ENCODE results near the gene DHCR7. TPM values are rescaled to one million over a fixed set of nuclear protein-coding genes. Genes with fewer than 3 reads are reported as not detected.

The DHCR7 gene
- total and polyA plus RNA-seq, 2 experiments from 2014 or later = 13.6 to 15.7 TPM

DNA sequence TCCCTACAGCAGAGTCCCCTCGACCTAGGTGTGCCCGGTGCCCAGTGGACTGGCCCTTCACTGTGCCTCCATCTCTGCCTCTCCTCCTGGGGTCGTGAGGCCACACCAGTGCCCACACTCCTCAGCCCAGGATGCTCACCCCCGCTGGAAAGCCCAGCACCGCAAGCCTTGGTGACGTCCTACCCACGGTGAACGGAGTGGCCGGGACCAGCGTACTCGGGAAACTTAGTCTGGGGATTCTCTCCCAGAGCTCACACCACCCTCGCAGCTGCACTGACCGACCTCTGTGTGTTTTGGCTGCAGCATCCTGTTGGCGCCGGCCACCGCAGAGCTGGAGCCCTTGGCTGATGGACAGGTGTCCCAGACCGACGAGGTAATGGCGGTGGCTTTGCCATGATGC, 43.3 kb upstream of the DHCR7 start:
- Histone ChIP-seq H4K20me1 (ENCODE audit: insufficient read depth) (no peaks in the 10 kb centered on the region), H3K9me2 (ENCODE audit: insufficient read depth) (no peaks in the 10 kb centered on the region), H3K4me3 (no peak overlapping the region), H3K27me3 (replicated peaks; ENCODE audit: insufficient read depth) (no peaks in the 10 kb centered on the region), H3K9me3 (ENCODE audit: low read depth) (no peaks in the 10 kb centered on the region), H3K36me3 (ENCODE audit: low read depth) (no peaks in the 10 kb centered on the region; the same call in 1 of the 2 replicates), H3F3A (ENCODE audit: insufficient read depth) (no peaks in the 10 kb centered on the region), H3K79me2 (ENCODE audit: insufficient read depth) (no peaks in the 10 kb centered on the region), H3K4me1 (ENCODE audit: insufficient read depth) (no peaks in the 10 kb centered on the region), H3K9ac (no peak overlapping the region), H2AFZ (no peak overlapping the region), H3K4me2 (ENCODE audit: unreplicated experiment) (no peak overlapping the region), H3K27ac (no peak overlapping the region)
- in situ Hi-C loops (cut with MboI) = no loop called here
- no peak for DNase-seq
- TF ChIP-seq EZH2phosphoT487 (IDR thresholded peaks at IDR 0.05; ENCODE audit: insufficient read depth, low read depth) (no peak), EZH2 (IDR thresholded peaks at IDR 0.05; ENCODE audit: insufficient read depth, poor library complexity, severe bottlenecking) (no peak)
- 94 to 95% methylated on average over 18 to 19 of the region's 19 CpGs for WGBS, 2 experiments (ENCODE audit: low coverage in 1 of 2, low lambda C conversion rate in 2 of 2, missing lambda C conversion rate in 2 of 2)

GRCh38 chr11:71490731-71491390, 42.7 kb upstream of the DHCR7 start:
- Histone ChIP-seq H3K9ac (no peak overlapping the region), H3K4me1 (ENCODE audit: insufficient read depth) (no peaks in the 10 kb centered on the region), H3K27me3 (replicated peaks; ENCODE audit: insufficient read depth) (no peaks in the 10 kb centered on the region), H3K27ac (no peak overlapping the region), H3F3A (ENCODE audit: insufficient read depth) (no peaks in the 10 kb centered on the region), H4K20me1 (ENCODE audit: insufficient read depth) (no peaks in the 10 kb centered on the region), H3K4me3 (no peak overlapping the region), H3K4me2 (ENCODE audit: unreplicated experiment) (no peak overlapping the region), H3K9me2 (ENCODE audit: insufficient read depth) (no peaks in the 10 kb centered on the region), H3K79me2 (ENCODE audit: insufficient read depth) (no peaks in the 10 kb centered on the region), H3K36me3 (ENCODE audit: low read depth) (peaks cover 2% of the 10 kb centered on the region; the same call in 1 of the 2 replicates), H3K9me3 (ENCODE audit: low read depth) (no peaks in the 10 kb centered on the region), H2AFZ (no peak overlapping the region)
- DNase-seq = no peak
- in situ Hi-C loops (cut with MboI) = no loop called here
- 95 to 96% methylated on average over 27 of the region's 28 CpGs for WGBS, 2 experiments (ENCODE audit: low coverage in 1 of 2, low lambda C conversion rate in 2 of 2, missing lambda C conversion rate in 2 of 2)
- TF ChIP-seq EZH2phosphoT487 (IDR thresholded peaks at IDR 0.05; ENCODE audit: insufficient read depth, low read depth) (no peak), EZH2 (IDR thresholded peaks at IDR 0.05; ENCODE audit: insufficient read depth, poor library complexity, severe bottlenecking) (no peak)

- Histone ChIP-seq H3K79me2 (ENCODE audit: insufficient read depth) (no peaks in the 10 kb centered on the region), H3K4me1 (ENCODE audit: insufficient read depth) (no peaks in the 10 kb centered on the region), H2AFZ (no peak overlapping the region), H3K4me3 (no peak overlapping the region), H4K20me1 (ENCODE audit: insufficient read depth) (no peaks in the 10 kb centered on the region), H3K27me3 (replicated peaks; ENCODE audit: insufficient read depth) (no peaks in the 10 kb centered on the region), H3K9ac (no peak overlapping the region), H3F3A (ENCODE audit: insufficient read depth) (no peaks in the 10 kb centered on the region), H3K36me3 (ENCODE audit: low read depth) (peaks cover 5% of the 10 kb centered on the region; the same call in 1 of the 2 replicates), H3K9me2 (ENCODE audit: insufficient read depth) (no peaks in the 10 kb centered on the region), H3K4me2 (ENCODE audit: unreplicated experiment) (no peak overlapping the region), H3K27ac (no peak overlapping the region), H3K9me3 (ENCODE audit: low read depth) (no peaks in the 10 kb centered on the region)
- in situ Hi-C loops (cut with MboI) = no loop called here
- TF ChIP-seq EZH2phosphoT487 (IDR thresholded peaks at IDR 0.05; ENCODE audit: insufficient read depth, low read depth) = no peak
- TF ChIP-seq EZH2 (IDR thresholded peaks at IDR 0.05; ENCODE audit: insufficient read depth, poor library complexity, severe bottlenecking) = no peak
- DNase-seq = no peak
- WGBS, 2 experiments (ENCODE audit: low coverage in 1 of 2, low lambda C conversion rate in 2 of 2, missing lambda C conversion rate in 2 of 2) = 96 to 97% methylated on average over 23 of the region's 23 CpGs
These were observed 42.0 kb upstream of the DHCR7 start for GRCh38 chr11:71490044-71490730.

DNA sequence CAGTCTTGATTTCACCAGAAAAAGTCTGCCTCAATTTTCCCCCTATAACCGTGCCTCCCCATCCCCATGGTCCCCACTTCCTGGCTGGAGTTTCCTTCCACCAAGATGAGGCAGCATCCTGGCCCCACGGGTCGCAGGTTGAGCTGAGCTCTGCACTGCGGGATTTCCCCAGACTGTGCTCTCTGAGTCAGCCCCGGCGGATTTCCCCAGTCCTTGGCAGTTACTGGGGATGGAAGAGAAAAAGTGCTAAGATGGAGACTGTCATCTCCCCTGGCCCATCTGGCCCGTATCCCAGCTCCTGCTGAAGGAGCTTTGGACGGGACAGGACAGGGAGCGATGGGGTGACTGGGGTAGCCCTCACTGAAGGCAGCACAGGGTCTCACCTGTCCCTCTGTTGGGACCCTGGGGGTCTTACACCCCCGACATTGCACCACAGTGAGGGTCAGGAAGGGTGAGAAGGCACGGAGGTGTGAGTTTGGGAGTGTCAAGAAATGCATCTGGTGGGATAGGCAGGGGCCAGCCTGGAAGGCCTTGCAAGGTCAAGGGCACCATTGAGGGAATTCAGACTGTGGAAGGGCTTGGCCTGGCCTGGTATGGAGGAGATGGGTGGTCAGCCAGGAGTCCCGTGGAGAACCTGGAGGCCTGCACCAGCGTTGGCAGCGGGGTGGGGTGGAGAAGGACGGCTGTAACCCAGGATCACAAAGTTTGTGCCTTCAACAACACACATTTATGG, 41.3 kb upstream of the DHCR7 start:
- Histone ChIP-seq H3K36me3 (ENCODE audit: low read depth) (peaks cover 5% of the 10 kb centered on the region; the same call in 1 of the 2 replicates), H3K9me2 (ENCODE audit: insufficient read depth) (no peaks in the 10 kb centered on the region), H3K4me1 (ENCODE audit: insufficient read depth) (no peaks in the 10 kb centered on the region), H3K27me3 (replicated peaks; ENCODE audit: insufficient read depth) (no peaks in the 10 kb centered on the region), H3K4me2 (ENCODE audit: unreplicated experiment) (no peak overlapping the region), H3K9me3 (ENCODE audit: low read depth) (no peaks in the 10 kb centered on the region), H3K79me2 (ENCODE audit: insufficient read depth) (no peaks in the 10 kb centered on the region), H2AFZ (no peak overlapping the region), H3F3A (ENCODE audit: insufficient read depth) (no peaks in the 10 kb centered on the region), H4K20me1 (ENCODE audit: insufficient read depth) (no peaks in the 10 kb centered on the region), H3K4me3 (no peak overlapping the region), H3K27ac (no peak overlapping the region), H3K9ac (no peak overlapping the region)
- in situ Hi-C loops (cut with MboI) = no loop called here
- 87 to 91% methylated on average over 15 of the region's 15 CpGs for WGBS, 2 experiments (ENCODE audit: low coverage in 1 of 2, low lambda C conversion rate in 2 of 2, missing lambda C conversion rate in 2 of 2)
- DNase-seq = no peak
- TF ChIP-seq EZH2phosphoT487 (IDR thresholded peaks at IDR 0.05; ENCODE audit: insufficient read depth, low read depth) = no peak
- TF ChIP-seq EZH2 (IDR thresholded peaks at IDR 0.05; ENCODE audit: insufficient read depth, poor library complexity, severe bottlenecking) = no peak

Measured in GM23248 (cell line).